ENCODE measurements around the gene IL1RAPL1.

GRCh38 chrX:29229802-29230201 is 642.6 kb downstream of the IL1RAPL1 start:
- TF ChIP-seq, protein P1, sequence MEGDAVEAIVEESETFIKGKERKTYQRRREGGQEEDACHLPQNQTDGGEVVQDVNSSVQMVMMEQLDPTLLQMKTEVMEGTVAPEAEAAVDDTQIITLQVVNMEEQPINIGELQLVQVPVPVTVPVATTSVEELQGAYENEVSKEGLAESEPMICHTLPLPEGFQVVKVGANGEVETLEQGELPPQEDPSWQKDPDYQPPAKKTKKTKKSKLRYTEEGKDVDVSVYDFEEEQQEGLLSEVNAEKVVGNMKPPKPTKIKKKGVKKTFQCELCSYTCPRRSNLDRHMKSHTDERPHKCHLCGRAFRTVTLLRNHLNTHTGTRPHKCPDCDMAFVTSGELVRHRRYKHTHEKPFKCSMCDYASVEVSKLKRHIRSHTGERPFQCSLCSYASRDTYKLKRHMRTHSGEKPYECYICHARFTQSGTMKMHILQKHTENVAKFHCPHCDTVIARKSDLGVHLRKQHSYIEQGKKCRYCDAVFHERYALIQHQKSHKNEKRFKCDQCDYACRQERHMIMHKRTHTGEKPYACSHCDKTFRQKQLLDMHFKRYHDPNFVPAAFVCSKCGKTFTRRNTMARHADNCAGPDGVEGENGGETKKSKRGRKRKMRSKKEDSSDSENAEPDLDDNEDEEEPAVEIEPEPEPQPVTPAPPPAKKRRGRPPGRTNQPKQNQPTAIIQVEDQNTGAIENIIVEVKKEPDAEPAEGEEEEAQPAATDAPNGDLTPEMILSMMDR (conservative IDR thresholded peaks at IDR 0.05; ENCODE audit: low read length): no peak
- TF ChIP-seq EZH2phosphoT487 (IDR thresholded peaks at IDR 0.05; ENCODE audit: borderline replicate concordance): no peak
